CD4-positive, alpha-beta T cell (primary cell): ENCODE results near the gene FAM76A. TPM values are rescaled to one million over a fixed set of nuclear protein-coding genes. Genes with fewer than 3 reads are reported as not detected.

Experiments
- ATAC-seq: fragments of 200-7000 bp; cut with Tn5 transposase; one replicate; pipeline ENCODE4 v1.10.0; 2022; ENCODE audit warnings: mild to moderate bottlenecking; ENCODE audit not compliant: poor library complexity
- CTCF ChIA-PET: fragments of 350-600 bp; sonication (Branson Sonifier 250); formaldehyde crosslinking; loops from one replicate; lab custom pipeline; 2021; ENCODE audit warnings: antibody characterized with exemption, inconsistent platforms; lab: Charles Lee
- POLR2A ChIA-PET: fragments of 350-600 bp; sonication (Branson Sonifier 250); formaldehyde crosslinking; loops from one replicate; lab custom pipeline; 2021; ENCODE audit warnings: antibody characterized with exemption, inconsistent platforms; lab: Charles Lee
- DNase-seq, 14 experiments: peaks; one replicate each; pipeline ENCODE4 v3.0.0-alpha.2; 2013 to 2020; ENCODE audit warnings: mixed read lengths in 2 of 14
- H3K27ac ChIP-seq, 2 donors: one replicate each; pipeline versions ENCODE4 v1.5.1 to v1.7.0; 2013; ENCODE audit warnings: low read length in 2 of 2, low read depth in 1 of 2, mild to moderate bottlenecking in 1 of 2
- H3K27me3 ChIP-seq, 2 experiments: 1 replicate in 1 of 2; 2 replicates in 1 of 2; pipeline versions ENCODE4 v1.6.1 to v1.7.0; 2013; ENCODE audit warnings: low read length in 2 of 2, control low read depth in 1 of 2, mild to moderate bottlenecking in 1 of 2, moderate library complexity in 1 of 2; ENCODE audit not compliant: insufficient read depth in 2 of 2, control insufficient read depth in 1 of 2
- H3K36me3 ChIP-seq: one replicate; pipeline ENCODE4 v1.6.1; 2013; ENCODE audit warnings: low read length, control low read depth; ENCODE audit not compliant: insufficient read depth
- H3K4me1 ChIP-seq: one replicate; pipeline ENCODE4 v1.6.1; 2013; ENCODE audit warnings: low read length, control low read depth; ENCODE audit not compliant: insufficient read depth
- H3K4me3 ChIP-seq: one replicate; pipeline ENCODE4 v1.5.1; 2013; ENCODE audit warnings: mild to moderate bottlenecking, low read length, moderate library complexity
- H3K9me3 ChIP-seq, 2 experiments: 1 replicate in 1 of 2; 2 replicates in 1 of 2; pipeline versions ENCODE4 v1.6.1 to v1.7.0; 2013; ENCODE audit warnings: low read length in 2 of 2, mild to moderate bottlenecking in 2 of 2, control low read depth in 1 of 2, moderate library complexity in 1 of 2; ENCODE audit not compliant: control insufficient read depth in 1 of 2, insufficient read depth in 1 of 2
- H3K27ac Mint-ChIP-seq: one replicate; pipeline ENCODE4 v1.8.0; 2020; ENCODE audit warnings: mixed read lengths
- H3K27me3 Mint-ChIP-seq: one replicate; pipeline ENCODE4 v1.8.0; 2021; ENCODE audit warnings: mixed read lengths
- H3K36me3 Mint-ChIP-seq: one replicate; pipeline ENCODE4 v1.8.0; 2021; ENCODE audit warnings: low read depth, mixed read lengths
- H3K4me1 Mint-ChIP-seq: one replicate; pipeline ENCODE4 v1.8.0; 2021; ENCODE audit warnings: low read depth, mixed read lengths
- H3K4me3 Mint-ChIP-seq: one replicate; pipeline ENCODE4 v1.8.0; 2020; ENCODE audit warnings: mild to moderate bottlenecking, mixed read lengths
- H3K9me3 Mint-ChIP-seq: one replicate; pipeline ENCODE4 v1.8.0; 2020; ENCODE audit warnings: mixed read lengths
- CTCF ChIP-seq: fragments of 200-600 bp; IDR thresholded peaks from one replicate; pipeline ENCODE4 v1.8.0; 2022; ENCODE audit warnings: antibody characterized with exemption, mild to moderate bottlenecking
- intact Hi-C, 2 experiments: fragments of 100-400 bp; cut with DNase I in 1 of 2; cut with micrococcal nuclease in 1 of 2; formaldehyde crosslinking; loops; one replicate each; pipeline versions ENCODE4 v1.15.1 to v1.9.0; 2023 to 2025; cut with DNase I, micrococcal nuclease
- total RNA-seq, 174 experiments: library from RNA in 2 of 174; stranded (reverse) in 2 of 174; gene quantifications; one replicate each; pipeline ENCODE4 v1.2.3 and lab custom pipeline; 2021 to 2026

FAM76A gene
- total RNA-seq, 2 experiments from 2014 or later, result 26.0 to 28.7 TPM

- H3K9me3 ChIP-seq, result peaks cover 9 to 10% of the 10 kb centered on the region in 2 experiments
- intact Hi-C loops, result no loop called here
- ATAC-seq (no peak), DNase-seq (no peak)
- POLR2A ChIA-PET, result interaction anchor here (1.9 kb wide), 1 partner anchor 21 kb away, joined by 4 read pairs; the partner anchor contains the start of gene FAM76A
- CTCF ChIA-PET, result interaction anchor here (0.8 to 1.4 kb wide), 2 partner anchors 16 to 36 kb away, joined by 3 read pairs; no protein-coding TSS in a partner anchor
- H3K4me1 Mint-ChIP-seq, result no peaks in the 10 kb centered on the region
- H3K27ac Mint-ChIP-seq, result no peak overlapping the region
- no peaks in the 10 kb centered on the region for H3K4me1 ChIP-seq
- no peak overlapping the region for H3K4me3 ChIP-seq
- H3K27me3 Mint-ChIP-seq, result peaks cover 19% of the 10 kb centered on the region
- H3K4me3 Mint-ChIP-seq, result no peak overlapping the region
- H3K27me3 ChIP-seq, result peaks cover 0 to 5% of the 10 kb centered on the region in 2 experiments
- no peak for TF ChIP-seq CTCF
- H3K36me3 ChIP-seq, result no peaks in the 10 kb centered on the region
- no peaks in the 10 kb centered on the region for H3K9me3 Mint-ChIP-seq
- no peaks in the 10 kb centered on the region for H3K36me3 Mint-ChIP-seq
- no peak overlapping the region for H3K27ac ChIP-seq
Measured at GRCh38 chr1:27704958-27705357, 20.8 kb upstream of the FAM76A start.

- no peaks in the 10 kb centered on the region for H3K36me3 ChIP-seq
- DNase-seq, result no peak
- no peak overlapping the region for H3K4me3 ChIP-seq
- TF ChIP-seq CTCF, result no peak
- ChIA-PET POLR2A (interaction anchor here (1.9 kb wide), 1 partner anchor 20 kb away, joined by 4 read pairs; the partner anchor contains the start of gene FAM76A), CTCF (interaction anchor here (0.8 to 1.4 kb wide), 2 partner anchors 17 to 36 kb away, joined by 3 read pairs; no protein-coding TSS in a partner anchor)
- no peak overlapping the region for H3K4me3 Mint-ChIP-seq
- peaks cover 9 to 10% of the 10 kb centered on the region in 2 experiments for H3K9me3 ChIP-seq
- H3K36me3 Mint-ChIP-seq, result no peaks in the 10 kb centered on the region
- peaks cover 18% of the 10 kb centered on the region for H3K27me3 Mint-ChIP-seq
- no peak for ATAC-seq
- no peaks in the 10 kb centered on the region for H3K4me1 ChIP-seq
- H3K27me3 ChIP-seq, result peaks cover 0 to 5% of the 10 kb centered on the region in 2 experiments
- no peak overlapping the region for H3K27ac Mint-ChIP-seq
- no peak overlapping the region for H3K27ac ChIP-seq
- no peaks in the 10 kb centered on the region for H3K4me1 Mint-ChIP-seq
- H3K9me3 Mint-ChIP-seq, result no peaks in the 10 kb centered on the region
- intact Hi-C loops, result no loop called here
Measured at GRCh38 chr1:27705545-27705944, 20.2 kb upstream of the FAM76A start.

GRCh38 chr1:27710574-27710973, 15.2 kb upstream of the FAM76A start:
- no peak overlapping the region for H3K27ac Mint-ChIP-seq
- H3K4me3 ChIP-seq, result no peak overlapping the region
- no peak for ATAC-seq
- H3K27me3 Mint-ChIP-seq, result peaks cover 13% of the 10 kb centered on the region
- intact Hi-C loops, result no loop called here
- H3K4me1 ChIP-seq, result no peaks in the 10 kb centered on the region
- no peaks in the 10 kb centered on the region for H3K36me3 Mint-ChIP-seq
- no peaks in the 10 kb centered on the region for H3K36me3 ChIP-seq
- no peak for TF ChIP-seq CTCF
- no peaks in the 10 kb centered on the region for H3K9me3 Mint-ChIP-seq
- no peaks in the 10 kb centered on the region for H3K4me1 Mint-ChIP-seq
- no peaks in the 10 kb centered on the region for H3K9me3 ChIP-seq
- CTCF ChIA-PET, result interaction anchor here (1.0 to 1.3 kb wide), 2 partner anchors 9 to 47 kb away, joined by 3 read pairs; no protein-coding TSS in a partner anchor
- no peaks in the 10 kb centered on the region for H3K27me3 ChIP-seq
- POLR2A ChIA-PET, result interaction anchor here (2.2 kb wide), 1 partner anchor 15 kb away, joined by 5 read pairs; the partner anchor contains the start of gene FAM76A
- H3K27ac ChIP-seq, result no peak overlapping the region
- H3K4me3 Mint-ChIP-seq, result no peak overlapping the region
- no peak for DNase-seq
